SK-N-MC (cell line): Measurements from ENCODE around the gene AFDN.

Experiments
- DNase-seq: peaks from one replicate; pipeline ENCODE4 v3.0.0-alpha.2; 2011; ENCODE audit warnings: low read depth, low spot score
- H3K27ac ChIP-seq: fragments of 200-600 bp; sonication (generic); 2 replicates; pipeline ENCODE4 v1.5.1; 2016; ENCODE audit warnings: mixed run types
- H3K36me3 ChIP-seq: fragments of 200-600 bp; sonication (generic); 2 replicates; pipeline ENCODE4 v1.6.1; 2017; ENCODE audit warnings: antibody characterized with exemption, low read length, mixed read lengths; ENCODE audit not compliant: insufficient read depth
- H3K4me3 ChIP-seq: fragments of 200-600 bp; sonication (generic); 2 replicates; pipeline ENCODE4 v1.5.1; 2016
- H3K9ac ChIP-seq: fragments of 200-600 bp; sonication (generic); 2 replicates; pipeline ENCODE4 v1.8.0; 2017; ENCODE audit warnings: mixed run types, mixed read lengths; ENCODE audit not compliant: insufficient read length
- H3K9me3 ChIP-seq: fragments of 200-600 bp; sonication (generic); 2 replicates; pipeline ENCODE4 v1.6.1; 2017; ENCODE audit warnings: low read depth, mild to moderate bottlenecking, antibody characterized with exemption, low read length, moderate library complexity, mixed read lengths
- EZH2 ChIP-seq: fragments of 200-600 bp; sonication (generic); IDR thresholded peaks from one replicate; pipeline ENCODE4 v1.6.1; 2017; ENCODE audit warnings: antibody characterized with exemption
- FOXP2 ChIP-seq: optimal IDR thresholded peaks from 2 replicates; pipeline ENCODE3; 2011; ENCODE audit warnings: mild to moderate bottlenecking, moderate library complexity; ENCODE audit not compliant: insufficient read depth; ENCODE audit errors: extremely low read length, control extremely low read depth
- POLR2AphosphoS5 ChIP-seq: IDR thresholded peaks from 2 replicates; pipeline ENCODE4 v1.6.1; 2012; ENCODE audit warnings: mild to moderate bottlenecking, low read depth, low read length, borderline replicate concordance

The AFDN gene

GRCh38 chr6:167850782-167851181, 24.1 kb downstream of the AFDN start:
- Histone ChIP-seq H3K27ac (no peak overlapping the region), H3K4me3 (no peak overlapping the region), H3K9ac (no peak overlapping the region), H3K9me3 (no peaks in the 10 kb centered on the region), H3K36me3 (peaks cover 5% of the 10 kb centered on the region; the same call in 1 of the 2 replicates)
- TF ChIP-seq EZH2 (no peak), POLR2AphosphoS5 (no peak), FOXP2 (no peak)
- DNase-seq: no peak

GRCh38 chr6:167851370-167851952, 24.8 kb downstream of the AFDN start:
- H3K9ac ChIP-seq: no peak overlapping the region
- DNase-seq: no peak
- TF ChIP-seq FOXP2 (no peak), POLR2AphosphoS5 (no peak), EZH2 (no peak)
- no peak overlapping the region for H3K4me3 ChIP-seq
- no peaks in the 10 kb centered on the region for H3K9me3 ChIP-seq
- no peak overlapping the region for H3K27ac ChIP-seq
- peaks cover 5% of the 10 kb centered on the region; the same call in 1 of the 2 replicates for H3K36me3 ChIP-seq

GRCh38 chr6:167855825-167856425, 29.2 kb downstream of the AFDN start:
- H3K27ac ChIP-seq: no peak overlapping the region
- no peak overlapping the region for H3K9ac ChIP-seq
- DNase-seq: no peak
- TF ChIP-seq FOXP2 (no peak), EZH2 (no peak), POLR2AphosphoS5 (no peak)
- H3K36me3 ChIP-seq: peaks cover 5% of the 10 kb centered on the region; the same call in 1 of the 2 replicates
- H3K9me3 ChIP-seq: no peaks in the 10 kb centered on the region; the same call in 1 of the 2 replicates
- H3K4me3 ChIP-seq: no peak overlapping the region

- Histone ChIP-seq H3K9me3 (no peaks in the 10 kb centered on the region; the same call in 1 of the 2 replicates), H3K9ac (no peak overlapping the region), H3K4me3 (no peak overlapping the region), H3K36me3 (peaks cover 5% of the 10 kb centered on the region; the same call in 1 of the 2 replicates), H3K27ac (peak overlapping the region; percentile 91; the same call in 1 of the 2 replicates)
- no peak for DNase-seq
- TF ChIP-seq POLR2AphosphoS5 (no peak), FOXP2 (no peak)
These were observed 29.8 kb downstream of the AFDN start for GRCh38 chr6:167856474-167856873.

GRCh38 chr6:167856999-167857660, 30.4 kb downstream of the AFDN start:
- Histone ChIP-seq H3K9me3 (no peaks in the 10 kb centered on the region; the same call in 1 of the 2 replicates), H3K27ac (peak overlapping the region; percentile 91), H3K4me3 (peak overlapping the region; percentile 65; the same call in 1 of the 2 replicates), H3K36me3 (peaks cover under 1% of the 10 kb centered on the region; the same call in 1 of the 2 replicates), H3K9ac (peak overlapping the region; percentile 18)
- DNase-seq: no peak
- TF ChIP-seq FOXP2 (no peak), POLR2AphosphoS5 (no peak), EZH2 (no peak)

GRCh38 chr6:167858086-167858591, 31.4 kb downstream of the AFDN start:
- H3K36me3 ChIP-seq: no peaks in the 10 kb centered on the region; the same call in 1 of the 2 replicates
- peak; percentile 47 for DNase-seq
- no peaks in the 10 kb centered on the region; the same call in 1 of the 2 replicates for H3K9me3 ChIP-seq
- peak overlapping the region; percentile 65 for H3K4me3 ChIP-seq
- peak overlapping the region; percentile 27 for H3K9ac ChIP-seq
- peak overlapping the region; percentile 91 for H3K27ac ChIP-seq
- TF ChIP-seq FOXP2 (no peak), POLR2AphosphoS5 (no peak), EZH2 (no peak)

GRCh38 chr6:167858842-167859664, 32.3 kb downstream of the AFDN start:
- no peak for DNase-seq
- Histone ChIP-seq H3K36me3 (no peaks in the 10 kb centered on the region; the same call in 1 of the 2 replicates), H3K9ac (peak overlapping the region; percentile 27), H3K9me3 (no peaks in the 10 kb centered on the region; the same call in 1 of the 2 replicates), H3K4me3 (peak overlapping the region; percentile 65), H3K27ac (peak overlapping the region; percentile 91)
- TF ChIP-seq FOXP2 (no peak), EZH2 (no peak), POLR2AphosphoS5 (no peak)
